ENCODE results near the gene PPP1R14C.
"Not testable (repeated sequence)": the region's sequence is repeated elsewhere in the genome, so short reads cannot be mapped to it uniquely, and the experiment has no call there.

The PPP1R14C gene

DNA sequence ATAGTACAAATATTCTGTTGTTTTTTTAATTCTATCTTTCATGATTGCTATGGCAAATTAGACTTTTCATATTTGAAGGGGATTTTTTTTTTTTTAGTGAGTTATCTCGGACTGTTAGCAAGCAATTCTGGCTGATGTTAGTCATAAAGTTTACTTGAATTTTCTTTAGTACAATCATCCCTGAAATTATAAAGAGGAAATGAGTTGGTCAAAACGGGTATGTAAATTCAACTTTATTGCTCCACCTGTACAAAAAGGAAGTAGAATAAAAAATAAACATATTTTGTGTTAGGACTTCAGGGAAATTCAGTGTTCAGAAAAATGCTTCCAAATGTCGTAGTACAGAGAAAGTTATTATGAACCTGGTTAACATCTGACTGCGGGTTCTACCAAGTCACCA is 40.3 kb downstream of the PPP1R14C start:
- intact Hi-C loops (cut with micrococcal nuclease), result no loop called here
- Mint-ChIP-seq H3K27ac (no peak overlapping the region), H3K4me3 (no peak overlapping the region)

GRCh38 chr6:150183966-150184365 is 41.1 kb downstream of the PPP1R14C start:
- intact Hi-C loops (cut with micrococcal nuclease), result no loop called here
- Mint-ChIP-seq H3K36me3 (ENCODE audit: low read depth) (no peaks in the 10 kb centered on the region), H3K9me3 (no peaks in the 10 kb centered on the region), H3K27me3 (peaks cover 6% of the 10 kb centered on the region), H3K4me3 (no peak overlapping the region), H3K27ac (no peak overlapping the region), H3K4me1 (ENCODE audit: low read depth) (peaks cover 12% of the 10 kb centered on the region)

More for the DNA sequence above, 40.3 kb downstream of the PPP1R14C start:
- no peaks in the 10 kb centered on the region for H3K9me3 Mint-ChIP-seq
- no peaks in the 10 kb centered on the region for H3K36me3 Mint-ChIP-seq (ENCODE audit: low read depth)
- peaks cover 12% of the 10 kb centered on the region for H3K4me1 Mint-ChIP-seq (ENCODE audit: low read depth)
- H3K27me3 Mint-ChIP-seq, result peaks cover 6% of the 10 kb centered on the region

- intact Hi-C loops (cut with micrococcal nuclease), result no loop called here
- no peak overlapping the region for H3K4me3 Mint-ChIP-seq
Observed at GRCh38 chr6:150184850-150185731, 42.2 kb downstream of the PPP1R14C start.

DNA sequence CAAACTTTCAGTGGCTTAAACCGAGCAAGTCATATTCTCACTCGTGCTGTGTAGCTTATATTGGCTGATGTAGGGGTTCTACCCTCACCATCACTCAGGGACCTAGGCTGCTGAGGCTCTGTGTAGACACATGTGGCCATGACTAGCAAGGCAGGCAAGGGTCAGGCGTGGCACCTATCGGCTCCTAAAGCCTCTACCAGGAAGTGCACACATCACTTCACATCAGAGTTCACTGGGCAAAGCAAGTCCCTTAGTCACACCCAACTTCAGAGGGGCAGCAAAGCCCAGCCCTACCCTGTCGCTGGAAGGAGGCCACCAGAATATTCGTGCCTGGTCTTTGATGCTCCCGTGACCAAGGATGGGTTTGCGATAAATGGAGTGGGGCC is 42.9 kb downstream of the PPP1R14C start:
- peaks cover 6% of the 10 kb centered on the region for H3K27me3 Mint-ChIP-seq
- H3K4me3 Mint-ChIP-seq, result no peak overlapping the region
- no peaks in the 10 kb centered on the region for H3K36me3 Mint-ChIP-seq (ENCODE audit: low read depth)
- H3K4me1 Mint-ChIP-seq (ENCODE audit: low read depth), result peaks cover 12% of the 10 kb centered on the region
- no peak overlapping the region for H3K27ac Mint-ChIP-seq
- intact Hi-C loops (cut with micrococcal nuclease), result no loop called here
- H3K9me3 Mint-ChIP-seq, result no peaks in the 10 kb centered on the region

More at GRCh38 chr6:150184850-150185731, 42.2 kb downstream of the PPP1R14C start:
- Mint-ChIP-seq H3K9me3 (no peaks in the 10 kb centered on the region), H3K4me1 (ENCODE audit: low read depth) (peaks cover 12% of the 10 kb centered on the region), H3K27me3 (peaks cover 7% of the 10 kb centered on the region), H3K27ac (no peak overlapping the region), H3K36me3 (ENCODE audit: low read depth) (no peaks in the 10 kb centered on the region)

GRCh38 chr6:150186129-150186898 is 43.5 kb downstream of the PPP1R14C start:
- Mint-ChIP-seq H3K36me3 (ENCODE audit: low read depth) (no peaks in the 10 kb centered on the region), H3K4me1 (ENCODE audit: low read depth) (peaks cover 12% of the 10 kb centered on the region), H3K27ac (no peak overlapping the region), H3K27me3 (peaks cover 7% of the 10 kb centered on the region), H3K9me3 (no peaks in the 10 kb centered on the region), H3K4me3 (no peak overlapping the region)
- intact Hi-C loops (cut with micrococcal nuclease), result no loop called here

DNA sequence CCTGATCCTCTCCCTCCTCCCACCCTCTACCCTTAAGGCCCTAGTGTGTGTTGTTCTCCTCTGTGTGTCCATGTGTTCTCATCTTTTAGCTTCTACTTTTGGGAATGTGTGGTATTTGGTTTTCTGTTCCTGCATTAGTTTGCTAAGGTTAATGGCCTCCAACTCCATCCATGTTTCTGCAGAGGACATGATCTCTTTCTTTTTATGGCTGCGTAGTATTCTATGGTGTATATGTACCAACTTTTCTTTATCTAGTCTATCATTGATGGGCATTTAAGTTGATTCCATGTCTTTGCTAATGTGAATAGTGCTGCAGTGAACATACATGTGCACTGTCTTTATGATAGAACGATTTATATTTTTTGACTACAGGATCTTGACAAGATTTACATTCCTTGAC is 44.6 kb downstream of the PPP1R14C start:
- intact Hi-C loops (cut with micrococcal nuclease), result not testable (repeated sequence)
- peaks cover 12% of the 10 kb centered on the region for H3K4me1 Mint-ChIP-seq (ENCODE audit: low read depth)

DNA sequence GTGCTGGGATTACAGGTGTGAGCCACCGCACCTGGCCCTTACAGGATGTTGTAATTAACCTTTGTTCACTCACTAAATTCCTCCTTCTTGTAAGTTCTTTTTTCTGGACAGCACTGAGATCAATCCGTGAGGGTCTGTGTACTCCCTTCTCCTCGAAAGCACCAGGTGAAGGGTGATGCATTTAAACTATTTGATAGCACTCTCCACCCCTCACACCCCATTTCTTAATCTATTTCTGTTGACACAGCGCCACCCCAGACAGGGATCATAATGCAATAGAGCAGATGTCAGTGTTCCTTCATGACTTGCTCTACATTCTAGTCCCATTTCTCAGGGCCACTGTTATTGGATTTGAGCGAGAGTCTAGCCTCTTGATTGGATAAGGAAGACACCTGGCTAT is 46.3 kb downstream of the PPP1R14C start:
- H3K27ac Mint-ChIP-seq, result no peak overlapping the region
- no peak overlapping the region for H3K4me3 Mint-ChIP-seq
- no peaks in the 10 kb centered on the region for H3K9me3 Mint-ChIP-seq
- H3K36me3 Mint-ChIP-seq (ENCODE audit: low read depth), result no peaks in the 10 kb centered on the region
- H3K4me1 Mint-ChIP-seq (ENCODE audit: low read depth), result peaks cover 12% of the 10 kb centered on the region
- intact Hi-C loops (cut with micrococcal nuclease), result no loop called here
- H3K27me3 Mint-ChIP-seq, result peaks cover 17% of the 10 kb centered on the region

More for the DNA sequence above, 44.6 kb downstream of the PPP1R14C start:
- not testable (repeated sequence) for H3K27ac Mint-ChIP-seq; H3K27me3 Mint-ChIP-seq; H3K36me3 Mint-ChIP-seq (ENCODE audit: low read depth); H3K9me3 Mint-ChIP-seq; H3K4me3 Mint-ChIP-seq

- Mint-ChIP-seq H3K4me1 (ENCODE audit: low read depth) (no peaks in the 10 kb centered on the region), H3K4me3 (no peak overlapping the region), H3K27ac (no peak overlapping the region), H3K9me3 (no peaks in the 10 kb centered on the region), H3K36me3 (ENCODE audit: low read depth) (no peaks in the 10 kb centered on the region), H3K27me3 (peaks cover 18% of the 10 kb centered on the region)
- intact Hi-C loops (cut with micrococcal nuclease), result no loop called here
Observed at GRCh38 chr6:150191809-150192208, 49.0 kb downstream of the PPP1R14C start.

- H3K4me3 Mint-ChIP-seq, result no peak overlapping the region
- H3K9me3 Mint-ChIP-seq, result no peaks in the 10 kb centered on the region
- intact Hi-C loops (cut with micrococcal nuclease), result no loop called here
- no peaks in the 10 kb centered on the region for H3K4me1 Mint-ChIP-seq (ENCODE audit: low read depth)
- peaks cover 18% of the 10 kb centered on the region for H3K27me3 Mint-ChIP-seq
- no peak overlapping the region for H3K27ac Mint-ChIP-seq
- no peaks in the 10 kb centered on the region for H3K36me3 Mint-ChIP-seq (ENCODE audit: low read depth)
Observed at GRCh38 chr6:150194195-150194594, 51.4 kb downstream of the PPP1R14C start.

DNA sequence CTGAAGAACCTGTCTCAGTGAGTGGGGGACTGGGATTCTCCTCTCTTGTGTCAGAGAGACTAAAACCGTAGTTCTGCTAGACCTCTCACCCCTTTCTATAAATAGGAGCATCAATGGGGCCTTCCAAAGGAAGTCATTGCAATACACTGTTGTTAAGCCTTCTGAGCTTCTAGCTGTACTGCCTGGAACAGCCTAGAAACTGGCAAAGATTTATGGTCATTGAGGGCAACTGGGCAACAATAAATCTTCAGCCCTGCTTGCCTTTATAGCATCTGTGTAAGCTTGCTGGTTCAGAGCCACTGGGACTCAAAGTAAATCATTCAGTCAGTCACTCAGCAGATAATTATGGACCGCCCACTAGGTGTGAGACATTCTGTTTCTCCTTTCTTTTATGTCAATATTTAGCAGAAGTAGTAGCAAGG is 53.2 kb downstream of the PPP1R14C start:
- H3K9me3 Mint-ChIP-seq, result no peaks in the 10 kb centered on the region
- H3K4me3 Mint-ChIP-seq, result no peak overlapping the region
- H3K4me1 Mint-ChIP-seq (ENCODE audit: low read depth), result no peaks in the 10 kb centered on the region
- peaks cover 12% of the 10 kb centered on the region for H3K27me3 Mint-ChIP-seq
- intact Hi-C loops (cut with micrococcal nuclease), result no loop called here
- H3K36me3 Mint-ChIP-seq (ENCODE audit: low read depth), result no peaks in the 10 kb centered on the region
- H3K27ac Mint-ChIP-seq, result no peak overlapping the region

GRCh38 chr6:150196942-150197745 is 54.3 kb downstream of the PPP1R14C start:
- H3K9me3 Mint-ChIP-seq, result no peaks in the 10 kb centered on the region
- H3K36me3 Mint-ChIP-seq (ENCODE audit: low read depth), result no peaks in the 10 kb centered on the region

GRCh38 chr6:150198532-150198931 is 55.7 kb downstream of the PPP1R14C start:
- intact Hi-C loops (cut with micrococcal nuclease), result no loop called here

More at GRCh38 chr6:150196942-150197745, 54.3 kb downstream of the PPP1R14C start:
- Mint-ChIP-seq H3K4me3 (no peak overlapping the region), H3K27ac (no peak overlapping the region), H3K27me3 (peaks cover 12% of the 10 kb centered on the region), H3K4me1 (ENCODE audit: low read depth) (no peaks in the 10 kb centered on the region)
- intact Hi-C loops (cut with micrococcal nuclease), result no loop called here

DNA sequence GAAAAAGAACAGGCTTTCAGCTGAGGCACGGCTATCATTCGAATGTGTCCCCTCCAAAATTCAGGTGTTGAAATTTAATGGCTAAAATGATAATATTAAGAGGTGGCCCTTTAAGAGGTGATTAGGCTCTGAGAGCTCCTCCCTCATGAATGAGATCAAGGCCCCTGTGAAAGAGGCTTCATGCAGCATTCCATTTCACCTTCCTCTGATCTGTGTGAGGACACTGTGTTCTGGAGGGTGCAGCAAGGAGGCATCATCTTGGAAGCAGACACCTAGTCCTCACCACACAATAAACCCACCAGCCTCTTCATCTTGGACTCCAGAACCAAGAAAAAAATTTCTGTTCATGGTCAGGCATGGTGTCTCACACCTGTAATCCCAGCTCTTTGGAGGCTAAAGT is 56.4 kb downstream of the PPP1R14C start:
- Mint-ChIP-seq H3K27ac (no peak overlapping the region), H3K9me3 (no peaks in the 10 kb centered on the region), H3K36me3 (ENCODE audit: low read depth) (no peaks in the 10 kb centered on the region), H3K4me3 (no peak overlapping the region), H3K4me1 (ENCODE audit: low read depth) (no peaks in the 10 kb centered on the region), H3K27me3 (peaks cover 6% of the 10 kb centered on the region)
- intact Hi-C loops (cut with micrococcal nuclease), result no loop called here

More at GRCh38 chr6:150198532-150198931, 55.7 kb downstream of the PPP1R14C start:
- H3K4me3 Mint-ChIP-seq, result no peak overlapping the region
- H3K36me3 Mint-ChIP-seq (ENCODE audit: low read depth), result no peaks in the 10 kb centered on the region
- H3K9me3 Mint-ChIP-seq, result no peaks in the 10 kb centered on the region
- no peak overlapping the region for H3K27ac Mint-ChIP-seq
- peaks cover 8% of the 10 kb centered on the region for H3K27me3 Mint-ChIP-seq
- no peaks in the 10 kb centered on the region for H3K4me1 Mint-ChIP-seq (ENCODE audit: low read depth)
